HG03565 (cell line): ENCODE measurements around the gene PIK3R5.
"Not testable (repeated sequence)": the region's sequence is repeated elsewhere in the genome, so short reads cannot be mapped to it uniquely, and the experiment has no call there.

Experiments
- ATAC-seq: cut with Tn5 transposase; IDR thresholded peaks from one replicate; pipeline ENCODE4 v1.9.1; 2021; ENCODE audit warnings: mild to moderate bottlenecking, moderate library complexity; ENCODE audit not compliant: unreplicated experiment

Gene PIK3R5

GRCh38 chr17:8965394-8966168, at the start of gene PIK3R5:
Gene PIK3R5 (minus strand): TSS chr17:8965707. CDS start chr17:8911494, 54,213 bp downstream.
- ATAC-seq: no peak

- no peak for ATAC-seq
Observed at GRCh38 chr17:9011001-9011400, 45.5 kb upstream of the PIK3R5 start.

DNA sequence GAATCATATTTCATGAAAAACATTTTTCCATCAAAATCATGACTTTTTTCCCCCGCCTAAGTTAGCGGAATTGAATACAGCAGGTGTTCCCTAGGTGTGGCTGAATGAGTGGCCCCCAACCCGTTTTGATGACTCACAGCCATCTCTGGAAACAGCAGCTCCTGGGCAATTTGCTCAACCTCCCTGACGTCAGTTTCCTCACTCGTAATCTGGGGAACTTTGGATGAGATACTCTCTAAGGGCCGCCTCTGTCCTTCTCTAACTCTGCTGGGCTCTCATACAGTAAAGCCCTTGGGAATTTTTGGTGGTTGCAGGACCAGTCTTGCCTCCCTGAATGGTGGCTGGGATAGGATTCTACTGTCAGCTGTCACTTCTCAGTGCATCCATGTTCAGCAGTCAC, 44.2 kb upstream of the PIK3R5 start:
- ATAC-seq: no peak

DNA sequence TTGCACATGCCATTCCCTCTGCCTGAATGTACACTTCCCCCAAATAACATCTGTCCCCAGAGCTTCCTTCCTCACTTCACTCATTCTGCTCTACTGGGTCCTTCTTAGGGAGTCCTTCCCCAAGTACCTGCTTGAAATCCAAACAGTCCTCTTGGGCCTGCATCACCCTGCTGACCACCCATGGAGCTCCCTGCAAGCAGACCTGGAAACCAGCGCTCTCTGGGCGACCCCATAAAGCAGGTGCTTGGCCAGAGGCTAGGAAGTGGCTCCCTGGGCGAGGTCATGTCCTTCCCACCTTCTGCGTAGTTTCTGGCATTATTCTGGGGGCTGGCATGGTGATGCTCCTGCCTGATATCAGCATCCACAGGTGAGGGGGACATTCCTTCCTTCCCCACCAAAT, 43.6 kb upstream of the PIK3R5 start:
- no peak for ATAC-seq

- no peak for ATAC-seq
Observed at GRCh38 chr17:9007052-9007714, 41.7 kb upstream of the PIK3R5 start.

DNA sequence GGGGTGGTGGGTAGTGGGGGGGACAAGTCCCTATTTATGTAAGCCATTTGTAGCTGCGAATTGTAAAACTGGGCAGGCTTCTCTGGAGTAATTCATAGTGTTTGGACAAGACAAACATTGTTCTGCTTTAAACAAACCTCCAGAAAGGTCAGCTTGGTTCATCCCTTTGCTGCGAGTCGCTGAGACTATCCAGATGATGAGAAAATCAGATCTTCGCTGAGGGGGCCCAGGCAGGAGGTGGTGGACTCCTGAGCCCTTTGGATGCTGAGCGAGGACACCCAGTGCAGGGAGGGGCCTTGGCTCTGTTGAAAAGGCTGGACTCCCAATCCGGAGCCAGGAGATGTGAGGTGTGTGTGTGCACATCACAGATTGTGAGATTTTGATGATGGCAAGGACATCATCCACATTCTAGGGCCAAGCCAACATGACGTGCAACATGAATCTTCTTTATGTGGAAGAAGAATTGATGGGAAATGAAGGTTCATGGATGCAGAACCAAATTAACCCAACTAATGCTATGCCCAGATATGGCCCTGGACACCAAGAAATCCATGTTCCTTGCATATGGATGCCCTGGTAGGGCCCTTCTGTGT, 40.8 kb upstream of the PIK3R5 start:
- ATAC-seq: no peak

- ATAC-seq: no peak
Observed at GRCh38 chr17:9004961-9005285, 39.4 kb upstream of the PIK3R5 start.

- no peak for ATAC-seq
Observed at GRCh38 chr17:9004132-9004960, 38.8 kb upstream of the PIK3R5 start.

DNA sequence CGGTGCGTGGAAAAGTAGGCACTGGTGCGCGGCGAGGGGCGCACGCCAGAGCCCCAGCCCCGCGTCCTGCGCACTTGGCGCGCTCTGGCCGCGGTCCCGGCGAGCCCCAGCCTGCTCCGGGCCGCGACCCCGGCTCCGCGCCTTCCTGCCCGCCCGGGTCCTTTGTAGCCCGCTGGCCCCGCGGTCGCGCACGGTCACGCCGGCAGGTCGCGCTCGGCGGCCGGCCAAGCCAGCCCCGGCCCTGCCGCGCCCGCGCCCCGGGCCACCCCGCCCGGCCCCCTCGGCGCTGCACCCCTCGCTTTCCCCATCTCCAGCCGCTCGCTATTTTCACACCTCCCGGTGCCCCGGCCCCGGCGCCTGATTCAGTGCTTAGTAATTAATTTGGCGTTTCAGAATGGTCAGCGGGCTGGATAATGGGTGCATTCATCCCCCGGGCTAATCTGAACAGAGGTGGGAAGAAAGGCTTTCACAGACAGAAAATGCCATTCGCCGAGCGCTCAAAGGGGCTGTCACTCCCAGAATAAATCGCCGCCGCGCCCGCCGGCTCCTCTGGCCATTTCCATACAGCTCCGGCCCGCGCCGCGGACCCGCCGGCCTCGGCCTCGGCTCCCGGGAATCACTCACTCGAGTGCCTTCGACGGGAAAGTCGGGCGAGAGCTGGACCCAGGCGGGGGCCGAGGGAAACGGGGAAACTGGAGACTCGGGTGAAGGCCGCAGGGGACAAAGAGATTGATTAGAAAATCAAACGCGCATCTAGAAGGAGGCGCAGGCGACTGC, 38.0 kb upstream of the PIK3R5 start:
- ATAC-seq: no peak

DNA sequence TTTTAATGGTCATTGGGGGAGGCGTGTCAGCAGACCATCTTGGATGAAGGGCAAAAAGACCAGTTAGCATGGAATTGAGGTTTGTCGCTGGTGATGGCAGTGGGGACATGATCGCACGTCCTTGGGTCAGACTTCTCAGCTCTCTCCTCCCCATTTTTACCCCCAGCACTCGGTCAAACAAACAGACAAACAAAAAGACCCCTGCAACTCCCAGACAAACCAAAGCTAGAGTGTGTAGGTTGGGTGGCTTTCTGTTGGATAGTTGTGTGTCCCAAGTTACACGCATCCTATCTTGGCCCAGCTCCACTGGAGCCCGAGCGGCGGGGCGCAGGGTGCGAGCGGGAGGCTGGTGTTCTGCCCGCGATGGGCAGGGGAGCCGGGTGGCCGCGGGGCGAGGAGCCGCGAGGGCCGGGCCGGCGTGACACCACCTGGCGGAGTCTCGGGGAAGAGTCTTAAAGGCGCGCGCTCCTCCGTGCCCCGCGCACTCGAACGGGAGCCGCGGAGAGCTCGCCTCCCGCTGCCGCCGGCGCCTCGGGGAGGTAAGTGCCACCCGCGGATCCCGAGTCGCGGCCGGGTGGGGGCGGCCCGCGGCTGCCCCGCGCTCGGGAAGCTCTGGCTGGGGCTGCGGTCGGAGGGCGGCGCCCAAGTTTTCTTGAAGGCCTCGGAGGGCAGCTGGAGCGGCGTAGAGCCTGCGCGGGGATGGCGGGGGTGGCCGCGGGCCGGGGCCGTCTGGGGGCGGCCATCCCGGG, 37.3 kb upstream of the PIK3R5 start:
- ATAC-seq: no peak

- no peak for ATAC-seq
Observed at GRCh38 chr17:9002227-9002605, 36.7 kb upstream of the PIK3R5 start.

DNA sequence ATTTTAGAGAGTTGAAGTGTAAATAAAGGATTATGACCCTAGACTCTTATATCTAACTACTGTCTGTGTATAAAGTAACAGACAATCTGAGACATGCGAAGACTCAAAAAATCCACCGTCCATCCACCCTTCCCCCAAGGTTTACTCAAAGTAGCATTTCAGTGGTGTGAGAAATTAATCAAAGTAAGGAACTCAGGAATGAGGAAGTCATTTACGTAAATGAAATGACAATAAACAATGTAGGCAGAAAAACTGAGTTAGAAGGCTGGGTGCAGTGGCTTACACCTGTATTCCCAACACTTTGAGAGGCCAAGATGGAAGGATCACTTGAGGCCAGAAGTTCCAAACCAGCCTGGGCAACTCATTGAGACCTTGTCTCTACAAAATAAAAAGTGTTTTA, 36.1 kb upstream of the PIK3R5 start:
- ATAC-seq: no peak

- ATAC-seq: no peak
Observed at GRCh38 chr17:8997994-8998628, 32.6 kb upstream of the PIK3R5 start.

GRCh38 chr17:8995711-8996110, 30.2 kb upstream of the PIK3R5 start:
- no peak for ATAC-seq

GRCh38 chr17:8994319-8994718, 28.8 kb upstream of the PIK3R5 start:
- ATAC-seq: no peak

DNA sequence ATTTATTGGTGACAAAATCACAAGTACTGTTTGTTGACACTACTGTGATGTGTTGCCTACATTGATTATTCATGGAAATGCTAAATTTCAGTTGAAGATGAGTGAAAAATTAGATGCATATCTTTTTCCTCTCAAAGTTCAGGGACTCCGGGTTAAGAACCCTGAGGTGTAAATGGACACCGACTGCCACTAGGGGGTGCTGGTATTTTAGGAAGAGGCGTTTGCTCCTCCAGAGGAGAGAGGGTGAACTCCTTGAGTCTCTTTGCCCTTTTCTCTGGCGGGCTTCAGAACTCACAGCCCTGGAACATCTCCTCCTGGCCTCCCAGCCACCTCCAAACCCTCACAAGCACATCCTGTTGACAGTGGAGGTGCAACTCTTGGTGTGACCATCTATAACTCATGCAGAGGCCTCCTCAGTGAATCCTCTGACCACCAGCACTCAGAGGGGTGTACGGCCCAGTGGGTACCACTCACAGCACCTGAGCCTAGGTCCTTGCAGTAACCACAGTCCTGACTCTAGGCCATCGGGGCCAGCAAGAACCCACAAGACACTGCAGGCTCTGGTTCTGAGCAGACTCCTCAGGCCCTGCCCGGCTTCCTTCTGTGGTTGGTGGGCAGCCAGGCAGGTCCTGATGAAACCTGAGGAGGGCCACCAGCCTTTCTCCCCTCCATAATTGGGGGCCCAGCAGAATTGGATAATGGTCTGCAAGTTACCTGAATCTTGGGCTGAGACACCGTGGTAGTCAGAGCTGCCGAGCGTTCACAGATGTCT, 26.2 kb upstream of the PIK3R5 start:
- no peak for ATAC-seq

- not testable (repeated sequence) for ATAC-seq
Observed at GRCh38 chr17:8988263-8988935, 22.9 kb upstream of the PIK3R5 start.

DNA sequence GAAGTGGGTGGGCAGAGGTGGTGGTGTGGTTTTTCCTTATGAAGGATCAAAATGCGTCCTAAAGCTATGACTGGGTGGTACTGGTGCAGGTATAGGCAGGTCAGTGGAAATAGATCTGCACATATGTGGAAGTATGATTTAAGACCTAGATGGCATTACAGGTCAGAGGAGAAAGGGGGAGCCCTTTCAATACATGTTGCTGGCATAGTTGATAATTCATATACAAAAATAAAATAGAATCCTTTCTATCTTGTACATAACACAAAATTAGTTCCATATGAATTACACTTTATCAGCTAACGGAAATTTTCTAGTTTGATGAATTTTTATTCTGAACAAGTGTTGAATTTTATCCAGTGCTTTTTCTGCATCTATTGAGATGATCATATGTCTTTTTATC, 20.8 kb upstream of the PIK3R5 start:
- no peak for ATAC-seq
